ENCODE measurements around the gene MDP1.

MDP1 gene

GRCh38 chr14:24196071-24197055 lies 19.5 kb downstream of the MDP1 start:
- DNase-seq: no peak

DNA sequence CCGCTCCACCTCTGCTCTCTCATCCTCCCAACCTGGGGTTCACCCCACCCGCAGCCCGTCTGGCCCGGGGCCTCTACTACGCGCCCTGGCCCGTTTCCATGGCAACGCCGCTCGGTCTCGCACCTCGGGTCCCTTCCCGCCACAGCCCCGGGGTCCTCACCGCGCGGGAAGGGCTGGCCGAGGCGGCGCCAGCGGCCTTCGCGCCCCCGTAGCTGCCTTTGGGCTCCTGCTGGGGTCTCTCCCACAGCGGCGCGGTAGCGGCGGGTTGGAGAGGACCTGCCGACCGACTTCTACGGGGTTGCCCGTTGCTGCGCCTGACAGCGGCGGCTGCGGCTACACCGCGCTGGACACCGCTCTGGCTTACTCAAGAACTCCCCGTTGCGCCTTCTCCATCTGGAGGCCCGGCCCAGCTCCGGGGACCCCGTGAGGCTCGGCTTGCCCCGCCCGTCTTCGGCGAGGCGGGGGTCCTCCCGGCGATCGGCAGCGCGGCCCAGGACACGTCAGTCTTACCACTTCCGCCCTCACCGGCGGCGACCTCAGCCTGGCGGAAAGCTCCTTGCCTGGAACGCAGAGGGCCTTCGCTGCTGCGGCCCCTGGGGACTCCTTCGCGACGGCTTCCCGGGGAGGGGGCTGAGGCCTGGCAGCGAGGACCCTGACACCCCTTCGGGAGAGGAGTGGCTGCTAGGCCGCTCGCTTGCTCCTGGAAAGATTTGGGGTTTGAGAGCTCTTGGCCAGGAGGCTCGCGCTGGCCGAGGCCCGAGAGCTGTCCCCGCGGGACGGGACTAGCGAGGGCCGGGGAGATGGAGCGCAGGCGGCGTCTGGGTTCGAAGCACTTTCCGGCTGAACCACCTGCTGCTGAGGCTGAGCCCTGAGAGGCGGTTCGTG lies 20.4 kb downstream of the MDP1 start, which contains the start of gene TM9SF1:
Gene TM9SF1 (minus strand): TSS at position 256 of the 885 bp plus-strand sequence. CDS start 422 bp downstream, outside the sequence.
- peak; percentile 39 for DNase-seq

DNA sequence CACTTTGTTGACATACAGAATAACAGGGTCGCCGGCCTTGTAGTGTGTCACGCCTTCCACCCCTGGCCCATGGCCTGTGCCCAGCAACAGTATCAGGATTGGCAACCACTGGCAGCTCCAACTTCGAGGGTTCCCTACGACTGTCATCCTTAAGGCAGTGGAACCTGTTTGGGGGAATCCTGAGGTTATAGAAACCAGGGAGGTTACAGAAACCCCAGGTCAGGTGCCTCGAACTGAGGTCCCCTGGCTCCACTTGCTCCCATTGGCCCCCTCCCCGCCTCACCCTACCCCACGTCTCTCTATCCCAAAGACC lies 21.0 kb downstream of the MDP1 start:
- no peak for DNase-seq

GRCh38 chr14:24194186-24194872 lies 21.5 kb downstream of the MDP1 start:
- DNase-seq: no peak

GRCh38 chr14:24192933-24193332 lies 22.9 kb downstream of the MDP1 start:
- DNase-seq: no peak

DNA sequence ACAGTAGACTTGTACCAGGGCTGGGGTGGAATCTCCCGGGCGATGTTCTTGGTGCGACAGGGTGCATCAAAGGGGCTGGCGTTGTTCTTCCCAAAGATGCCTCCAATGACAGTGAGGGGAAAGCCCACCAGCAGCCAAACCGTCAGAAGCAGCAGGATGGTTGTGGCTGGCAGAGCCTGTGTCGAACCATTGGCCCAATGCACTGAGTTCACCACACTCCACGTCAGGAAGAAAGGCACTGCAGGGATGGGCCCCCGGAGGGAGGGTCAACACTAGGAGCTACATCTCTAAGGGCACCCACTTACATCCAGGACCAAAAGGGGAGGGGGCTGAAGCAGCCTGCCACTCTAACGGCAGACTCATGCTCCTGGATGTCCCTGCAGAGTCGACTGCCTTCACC lies 25.4 kb downstream of the MDP1 start:
- no peak for DNase-seq

DNA sequence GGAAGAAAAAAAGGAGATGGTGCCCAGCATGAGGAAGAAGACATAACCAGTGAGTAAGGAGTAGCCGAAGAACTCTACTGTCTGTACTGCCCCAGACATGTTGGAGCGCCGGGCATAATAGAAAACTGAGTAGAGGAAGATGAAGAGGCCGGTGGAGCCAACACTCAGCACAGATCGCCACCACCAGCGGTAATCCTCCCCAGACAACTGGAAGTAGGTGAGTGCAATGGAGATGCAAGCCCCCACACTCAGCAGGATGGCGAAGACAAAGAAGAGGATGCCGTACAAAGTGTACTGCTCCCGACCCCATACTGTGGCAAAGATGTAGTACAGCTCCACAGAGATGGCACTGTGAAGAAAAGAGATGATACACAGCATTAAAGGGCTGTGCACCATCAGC lies 26.4 kb downstream of the MDP1 start:
- no peak for DNase-seq

- DNase-seq: no peak
These were observed 26.8 kb downstream of the MDP1 start for GRCh38 chr14:24189059-24189375.

DNA sequence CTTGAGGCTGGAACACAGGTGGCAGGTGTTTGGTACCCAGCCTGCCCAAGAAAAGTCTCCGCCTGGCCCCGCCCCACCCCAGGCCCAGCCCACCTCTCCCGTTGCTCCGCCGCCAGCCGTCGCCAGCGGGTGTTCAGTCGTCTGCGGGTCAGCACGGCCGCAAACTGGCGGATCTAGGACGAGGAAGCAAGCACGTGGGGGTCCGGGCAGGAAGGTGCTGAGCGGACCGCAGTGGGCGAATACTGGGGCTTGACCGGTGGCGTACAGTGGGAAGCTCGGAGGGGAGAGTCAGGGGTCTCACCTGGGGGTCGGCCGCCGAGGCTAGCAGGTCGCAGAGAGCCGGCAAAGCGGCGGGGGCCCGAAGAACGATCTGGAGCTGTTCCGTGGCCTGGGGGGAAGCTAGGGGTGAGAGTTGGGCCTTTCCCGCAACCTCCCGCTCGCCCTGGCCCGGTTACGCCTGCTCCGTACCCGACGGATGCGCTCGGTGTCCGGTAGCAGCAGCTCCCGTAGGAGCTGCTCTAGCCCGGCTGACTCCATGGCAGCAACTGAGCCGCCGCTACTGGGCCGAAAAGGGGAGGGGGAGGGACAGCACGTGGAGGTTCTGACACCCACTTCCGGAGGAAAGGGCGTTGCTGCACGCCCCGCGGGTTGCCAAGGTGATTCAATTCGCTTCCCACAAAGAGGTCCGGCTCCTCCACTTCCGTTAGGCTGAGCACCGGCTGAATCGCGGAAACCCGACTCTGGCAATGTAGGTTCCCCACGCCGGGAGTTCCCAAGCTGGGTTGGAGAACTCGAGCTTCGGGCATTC lies 27.4 kb downstream of the MDP1 start, which contains the start of gene IPO4:
Gene IPO4 (minus strand): TSS at position 566 of the 808 bp plus-strand sequence. CDS start 29 bp downstream, at position 537.
- DNase-seq: peak; percentile 96

GRCh38 chr14:24187539-24187915 lies 28.3 kb downstream of the MDP1 start:
- DNase-seq: no peak

- DNase-seq: no peak
These were observed 28.9 kb downstream of the MDP1 start for GRCh38 chr14:24186831-24187538.

GRCh38 chr14:24185741-24186140 lies 30.1 kb downstream of the MDP1 start:
- no peak for DNase-seq

DNA sequence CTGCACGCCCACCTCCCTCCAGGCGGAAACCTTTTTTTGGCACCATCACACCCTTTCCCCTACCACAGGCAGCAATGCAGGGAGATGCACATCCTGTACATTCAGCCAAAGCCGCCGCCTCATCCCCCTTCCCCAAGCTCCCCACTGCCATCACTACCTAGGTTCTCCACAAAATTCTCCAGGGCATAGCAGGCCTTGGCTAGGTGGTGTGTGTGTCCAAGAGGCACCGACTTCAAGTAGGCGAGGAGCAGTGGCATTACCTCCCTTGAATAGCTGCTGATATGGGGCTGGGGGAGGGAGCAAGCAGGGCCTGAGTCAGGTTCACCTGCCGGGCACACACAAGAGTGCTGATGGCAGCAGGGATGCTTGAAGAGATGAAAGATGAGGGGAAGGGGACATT lies 30.8 kb downstream of the MDP1 start:
- DNase-seq: no peak

GRCh38 chr14:24184104-24184970 lies 31.5 kb downstream of the MDP1 start:
- no peak for DNase-seq

- DNase-seq: no peak
These were observed 32.8 kb downstream of the MDP1 start for GRCh38 chr14:24183014-24183481.

DNA sequence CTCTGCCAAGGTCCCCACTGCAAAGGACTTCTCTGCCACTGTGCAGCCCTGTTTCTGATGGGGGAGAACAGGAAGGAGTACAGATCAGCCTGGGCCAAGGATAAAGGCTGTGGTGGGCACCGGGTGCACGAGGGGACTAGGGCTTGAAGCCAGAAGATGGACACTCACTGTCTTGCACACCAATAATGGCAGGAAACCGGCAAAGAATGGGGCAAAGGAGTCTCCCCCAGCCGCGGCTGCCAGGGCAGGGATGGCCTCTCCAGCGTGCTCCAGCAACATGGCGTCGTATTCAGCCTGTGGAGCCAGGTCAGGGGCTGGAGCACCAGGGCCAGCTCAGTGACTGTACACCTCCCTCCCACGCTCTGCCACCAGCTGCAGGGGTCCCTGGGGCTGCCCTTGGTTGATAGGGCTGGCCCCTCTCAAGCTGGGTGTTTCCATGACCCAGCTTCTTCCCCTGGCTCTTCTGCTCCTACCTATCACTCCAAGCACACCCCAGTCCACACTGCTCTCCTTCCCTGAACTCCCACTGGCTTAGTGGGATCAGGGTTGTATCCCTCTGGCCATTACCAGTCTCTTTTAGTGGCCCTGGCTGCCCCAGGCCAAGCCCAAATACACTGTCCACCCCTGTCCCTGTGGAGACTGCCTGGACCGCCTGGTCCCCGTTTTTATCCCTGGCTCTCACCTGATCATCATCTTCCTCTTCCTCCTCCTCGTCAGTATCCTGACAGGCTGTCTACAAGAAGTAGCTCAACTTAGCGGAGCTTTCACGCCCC lies 33.6 kb downstream of the MDP1 start:
- no peak for DNase-seq

- DNase-seq: no peak
These were observed 34.3 kb downstream of the MDP1 start for GRCh38 chr14:24181371-24182077.

DNA sequence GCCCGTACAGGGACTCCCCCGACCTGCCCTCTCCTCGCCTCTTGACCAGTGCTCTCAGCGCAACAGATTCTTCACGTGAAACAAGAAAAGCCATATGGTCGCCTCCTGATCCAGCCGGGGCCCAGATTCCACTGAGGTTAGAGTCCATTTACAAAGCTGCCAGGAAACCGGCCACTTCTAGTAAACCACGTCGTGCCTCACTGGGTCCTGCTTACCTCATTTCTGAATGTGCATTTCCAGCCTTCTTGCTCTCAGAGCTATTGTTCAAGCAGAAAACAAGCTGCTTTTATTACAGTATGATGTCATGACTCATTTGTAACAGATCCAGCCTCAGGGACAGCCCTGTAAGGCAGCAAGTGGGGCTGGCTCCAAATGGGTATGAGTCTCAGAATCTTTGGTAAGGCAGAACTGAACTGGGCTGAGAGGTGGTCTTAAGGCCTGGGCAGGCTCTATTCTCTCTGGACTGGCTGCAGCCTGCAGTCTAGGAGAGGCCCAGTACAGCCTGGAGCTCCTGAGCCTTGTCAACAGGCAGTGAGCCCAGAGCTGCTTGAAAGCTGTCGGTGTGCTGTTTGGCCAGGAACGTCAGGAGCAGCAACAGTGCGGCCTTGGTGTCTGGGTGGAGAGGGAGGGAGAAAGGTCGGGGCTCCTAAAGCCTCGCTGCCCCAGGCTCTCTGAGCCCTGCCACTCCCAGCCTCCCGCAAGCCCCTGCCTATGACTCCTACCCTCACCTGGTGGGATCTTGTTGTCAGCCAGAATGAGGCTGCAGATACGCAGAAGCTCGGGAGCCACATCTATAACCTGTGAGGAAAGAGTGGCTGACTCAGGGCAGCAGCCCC lies 35.7 kb downstream of the MDP1 start:
- DNase-seq: no peak
